ENCODE measurements around the gene PTPN13.

GRCh38 chr4:86856896-86857295 lies 262.8 kb downstream of the PTPN13 start:
- TF ChIP-seq CTCF (IDR thresholded peaks at IDR 0.05; ENCODE audit: low read depth, low read length, missing input control): no peak
- no peak for TF ChIP-seq FOXA2 (IDR thresholded peaks at IDR 0.05)
- no peak for TF ChIP-seq JUND (IDR thresholded peaks at IDR 0.05)
- no peak for TF ChIP-seq YY1 (IDR thresholded peaks at IDR 0.05)
- TF ChIP-seq REST (IDR thresholded peaks at IDR 0.05): no peak
- no peak for TF ChIP-seq MAX (IDR thresholded peaks at IDR 0.05)
- TF ChIP-seq SP1 (IDR thresholded peaks at IDR 0.05): no peak
- no peak for TF ChIP-seq ZBTB33 (IDR thresholded peaks at IDR 0.05)
- TF ChIP-seq EGR1 (IDR thresholded peaks at IDR 0.05; ENCODE audit: low read depth in 2 of 2): no peak

Measured in liver (tissue), 3 donors.